ENCODE data around the gene PHACTR4. TPM values are rescaled to one million over a fixed set of nuclear protein-coding genes. Genes with fewer than 3 reads are reported as not detected.

Gene PHACTR4
- total and polyA plus RNA-seq, 9 of the 15 experiments (the other 6 are each of a cell fraction or from before 2014, with no cell fraction given): 6.4 to 43.6 (median 14.2) TPM

DNA sequence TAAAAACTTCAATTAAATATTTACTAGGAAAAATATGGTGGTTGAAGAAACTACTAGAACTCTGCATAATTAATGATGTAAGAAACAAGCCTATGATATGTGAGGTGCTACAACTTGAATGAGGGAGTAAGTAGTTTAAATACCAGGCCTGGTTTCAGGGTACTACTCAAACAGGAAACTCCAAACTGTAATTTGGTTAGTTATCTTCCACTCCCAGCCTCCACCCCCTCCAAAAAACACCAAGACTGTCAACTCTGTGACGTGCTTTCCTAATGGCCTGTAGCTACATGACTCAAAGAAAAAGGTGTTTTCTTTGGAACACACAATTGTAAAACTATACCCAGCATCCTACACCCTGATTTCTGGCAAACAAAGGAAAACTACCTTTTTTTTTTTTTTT lies 80.4 kb downstream of the PHACTR4 start (continued):
- TF ChIP-seq ZNF395 (CRISPR knock-in tag; IDR thresholded peaks at IDR 0.05) (peak; percentile 49; the same call in 1 of the 2 replicates), MAZ (CRISPR knock-in tag; conservative IDR thresholded peaks at IDR 0.05 in 1 of 2, IDR thresholded peaks at IDR 0.05 in 1 of 2) (0 out of 4 replicates have a peak, but pooled peaks of 1 of the 2 experiments have one; percentile 32), STAT5A (IDR thresholded peaks at IDR 0.05; ENCODE audit: borderline replicate concordance, low read length) (peak; percentile 58), NFIC (IDR thresholded peaks at IDR 0.05) (peak; percentile 21; the same call in 1 of the 2 replicates), NR3C1 (CRISPR knock-in tag; IDR thresholded peaks at IDR 0.05) (no peak), MCM2 (IDR thresholded peaks at IDR 0.05; ENCODE audit: low read depth) (no peak), ASH1L (IDR thresholded peaks at IDR 0.05; ENCODE audit: borderline replicate concordance, low read depth, partially characterized antibody) (no peak), SAFB (IDR thresholded peaks at IDR 0.05; ENCODE audit: borderline replicate concordance, low read depth, low read length) (no peak), ZSCAN29 (IDR thresholded peaks at IDR 0.05) (no peak), NFRKB (IDR thresholded peaks at IDR 0.05; ENCODE audit: low read depth) (0 out of 2 replicates have a peak, but pooled peaks have one; percentile 28), RBBP5 (IDR thresholded peaks at IDR 0.05; ENCODE audit: borderline replicate concordance, insufficient read depth, low read length, poor library complexity, severe bottlenecking) (no peak), PYGO2 (tag; IDR thresholded peaks at IDR 0.05) (no peak), CHD4 (IDR thresholded peaks at IDR 0.05; ENCODE audit: insufficient read depth, insufficient replicate concordance, low read depth, low read length, poor library complexity, severe bottlenecking) (no peak), LCOR (CRISPR knock-in tag; IDR thresholded peaks at IDR 0.05) (no peak; the same call in 1 of the 2 replicates), ATF1 (CRISPR knock-in tag; IDR thresholded peaks at IDR 0.05) (no peak), ATF1 (tag; IDR thresholded peaks at IDR 0.05) (peak; percentile 82), PPARD (CRISPR knock-in tag; IDR thresholded peaks at IDR 0.05) (no peak), ZNF184 (CRISPR knock-in tag; IDR thresholded peaks at IDR 0.05) (no peak), NFE2L1 (tag; IDR thresholded peaks at IDR 0.05; ENCODE audit: borderline replicate concordance, low read depth) (no peak), HIVEP1 (CRISPR knock-in tag; IDR thresholded peaks at IDR 0.05) (no peak), USF2 (CRISPR knock-in tag; IDR thresholded peaks at IDR 0.05) (no peak), DEAF1 (CRISPR knock-in tag; IDR thresholded peaks at IDR 0.05) (no peak), ZNF444 (CRISPR knock-in tag; IDR thresholded peaks at IDR 0.05) (no peak), SUPT5H (IDR thresholded peaks at IDR 0.05) (no peak)
- TF ChIP-seq, protein P1, sequence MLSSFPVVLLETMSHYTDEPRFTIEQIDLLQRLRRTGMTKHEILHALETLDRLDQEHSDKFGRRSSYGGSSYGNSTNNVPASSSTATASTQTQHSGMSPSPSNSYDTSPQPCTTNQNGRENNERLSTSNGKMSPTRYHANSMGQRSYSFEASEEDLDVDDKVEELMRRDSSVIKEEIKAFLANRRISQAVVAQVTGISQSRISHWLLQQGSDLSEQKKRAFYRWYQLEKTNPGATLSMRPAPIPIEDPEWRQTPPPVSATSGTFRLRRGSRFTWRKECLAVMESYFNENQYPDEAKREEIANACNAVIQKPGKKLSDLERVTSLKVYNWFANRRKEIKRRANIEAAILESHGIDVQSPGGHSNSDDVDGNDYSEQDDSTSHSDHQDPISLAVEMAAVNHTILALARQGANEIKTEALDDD (IDR thresholded peaks at IDR 0.05): peak; percentile 97

Data from K562 (cell line).